T-helper 17 cell (primary cell): ENCODE data around the gene GPC5. TPM values are rescaled to one million over a fixed set of nuclear protein-coding genes. Genes with fewer than 3 reads are reported as not detected.

ENCODE experiments used
- ATAC-seq: fragments of 150-1000 bp; cut with Tn5 transposase; 2 replicates; pipeline ENCODE4 v1.10.0; 2021; ENCODE audit warnings: mild to moderate bottlenecking, moderate library complexity
- DNase-seq, 3 donors: peaks; one replicate each; pipeline versions ENCODE4 v3.0.0 to v3.0.0-alpha.2; 2020 to 2021
- H3K9me3 ChIP-seq: one replicate; pipeline ENCODE4 v1.7.0; 2013; ENCODE audit warnings: low read length, mild to moderate bottlenecking; ENCODE audit not compliant: control insufficient read depth, poor library complexity, severe bottlenecking
- H3K27ac Mint-ChIP-seq: one replicate; pipeline ENCODE4 v1.8.0; 2022; ENCODE audit warnings: mild to moderate bottlenecking, moderate library complexity, mixed read lengths
- H3K27me3 Mint-ChIP-seq: one replicate; pipeline ENCODE4 v1.8.0; 2022; ENCODE audit warnings: mixed read lengths
- H3K36me3 Mint-ChIP-seq: one replicate; pipeline ENCODE4 v1.8.0; 2022; ENCODE audit warnings: low read depth, mixed read lengths
- H3K4me1 Mint-ChIP-seq: one replicate; pipeline ENCODE4 v1.8.0; 2022; ENCODE audit warnings: mild to moderate bottlenecking, mixed read lengths
- H3K4me3 Mint-ChIP-seq: one replicate; pipeline ENCODE4 v1.8.0; 2022; ENCODE audit warnings: mild to moderate bottlenecking, moderate library complexity, mixed read lengths
- total RNA-seq, 4 donors: library from RNA in 2 of 4; stranded (reverse) in 2 of 4; gene quantifications; one replicate each; pipeline ENCODE4 v1.2.3 and lab custom pipeline; 2022 to 2026

The GPC5 gene
- total RNA-seq, 2 donors from 2014 or later = 1.1 TPM; not detected in 1

DNA sequence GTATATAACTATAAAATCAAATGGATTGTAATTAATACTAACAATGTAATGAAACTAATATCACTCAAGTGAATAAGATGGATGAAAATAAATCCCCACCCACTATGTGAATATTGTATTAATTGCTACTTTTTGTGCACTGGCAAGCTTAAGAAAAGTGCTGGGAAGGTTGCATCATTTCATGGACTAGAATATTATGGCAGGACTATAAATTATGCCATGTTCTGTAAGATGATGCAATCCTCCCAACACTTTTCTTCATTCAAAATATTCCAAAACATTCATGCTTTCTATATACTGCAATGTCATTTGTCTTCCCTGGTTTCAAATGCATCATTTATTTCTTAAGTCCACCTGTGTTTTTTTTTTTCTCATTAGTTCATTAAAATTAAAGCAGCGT, 1370.6 kb downstream of the GPC5 start:
- DNase-seq = no peak
- Mint-ChIP-seq H3K36me3 (no peaks in the 10 kb centered on the region), H3K27me3 (no peaks in the 10 kb centered on the region), H3K4me1 (no peaks in the 10 kb centered on the region), H3K27ac (no peak overlapping the region), H3K4me3 (no peak overlapping the region)
- no peaks in the 10 kb centered on the region for H3K9me3 ChIP-seq
- ATAC-seq = no peak

DNA sequence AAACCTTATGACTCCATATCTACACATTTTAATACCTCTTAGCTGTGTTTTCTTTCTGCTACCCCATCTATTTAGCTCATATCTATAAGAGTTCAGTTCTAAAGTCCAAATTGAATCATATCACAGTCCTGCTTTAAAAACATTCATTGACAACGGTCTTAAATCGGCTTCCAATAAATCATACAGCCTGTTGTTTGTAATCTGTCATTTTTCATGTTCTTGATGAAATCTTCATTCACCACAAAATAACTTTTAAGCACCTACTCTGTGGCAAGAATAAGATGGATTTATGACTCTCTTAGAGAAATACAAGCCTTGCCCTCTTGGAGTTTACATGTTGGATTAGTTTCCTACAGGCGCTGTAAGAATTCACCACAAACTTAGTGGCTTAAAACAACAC, 1377.2 kb downstream of the GPC5 start:
- H3K36me3 Mint-ChIP-seq = no peaks in the 10 kb centered on the region
- no peak for ATAC-seq
- H3K9me3 ChIP-seq = no peaks in the 10 kb centered on the region

DNA sequence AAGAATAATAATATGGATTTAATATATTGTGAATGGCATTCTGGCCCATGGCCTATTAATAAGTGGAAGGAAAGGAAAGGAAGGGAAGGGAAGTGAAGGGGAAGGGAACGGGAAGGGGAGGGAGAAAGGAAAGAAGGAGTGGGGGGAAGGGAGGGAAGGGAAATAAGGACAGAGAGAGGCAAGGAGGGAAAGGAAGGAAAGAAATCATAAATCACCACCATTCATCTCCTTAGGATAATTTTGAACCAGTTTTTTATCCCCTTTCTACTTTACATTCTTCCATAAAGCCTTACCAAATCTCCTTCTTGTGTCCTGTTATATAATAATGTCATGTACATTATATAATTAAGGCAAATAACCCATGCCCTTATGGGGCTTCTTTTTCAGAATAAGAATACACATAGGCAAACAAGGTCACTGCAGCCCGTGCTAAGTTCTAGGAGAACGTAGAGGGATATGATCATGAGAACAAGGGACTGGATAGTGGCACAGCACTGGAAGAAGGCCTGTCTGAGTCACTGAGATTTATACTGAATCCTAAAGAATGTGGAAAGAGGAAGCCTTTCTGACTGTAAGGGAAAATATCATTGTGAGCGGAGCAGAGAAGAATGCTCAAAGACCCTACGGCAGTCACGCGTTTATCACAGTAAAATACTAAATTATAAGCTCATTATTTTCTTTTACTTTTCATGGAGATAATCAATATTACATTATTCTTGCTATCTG, 1383.7 kb downstream of the GPC5 start:
- H3K9me3 ChIP-seq = no peaks in the 10 kb centered on the region
- DNase-seq (no peak), ATAC-seq (no peak)
- Mint-ChIP-seq H3K4me1 (no peaks in the 10 kb centered on the region), H3K4me3 (no peak overlapping the region), H3K27ac (no peak overlapping the region), H3K27me3 (no peaks in the 10 kb centered on the region), H3K36me3 (no peaks in the 10 kb centered on the region)

More for the DNA sequence above, 1377.2 kb downstream of the GPC5 start:
- no peaks in the 10 kb centered on the region for H3K27me3 Mint-ChIP-seq
- H3K4me1 Mint-ChIP-seq = no peaks in the 10 kb centered on the region
- H3K4me3 Mint-ChIP-seq = no peak overlapping the region
- H3K27ac Mint-ChIP-seq = no peak overlapping the region
- DNase-seq = no peak

DNA sequence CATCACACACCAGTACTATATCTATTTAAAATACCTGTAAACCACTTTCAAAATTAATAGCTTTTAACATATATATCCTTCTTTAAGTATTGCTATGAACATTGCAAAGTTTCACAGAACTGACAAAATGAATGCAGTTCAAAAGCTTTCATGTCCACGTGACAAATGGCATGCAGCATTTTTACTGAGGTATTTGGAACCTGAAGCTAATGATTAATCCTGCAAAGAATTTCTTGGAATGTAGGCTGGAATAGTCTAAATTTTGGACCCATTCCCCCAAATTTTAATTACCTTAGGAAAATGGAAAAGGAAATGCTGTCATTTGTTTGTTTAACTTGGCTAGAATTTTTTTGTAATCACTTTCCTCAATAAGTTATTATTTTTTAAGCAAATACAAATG, 1404.4 kb downstream of the GPC5 start:
- no peaks in the 10 kb centered on the region for H3K4me1 Mint-ChIP-seq
- no peaks in the 10 kb centered on the region for H3K27me3 Mint-ChIP-seq
- DNase-seq = no peak
- no peaks in the 10 kb centered on the region for H3K36me3 Mint-ChIP-seq
- no peak overlapping the region for H3K27ac Mint-ChIP-seq
- ATAC-seq = no peak
- H3K4me3 Mint-ChIP-seq = no peak overlapping the region
- no peaks in the 10 kb centered on the region for H3K9me3 ChIP-seq

DNA sequence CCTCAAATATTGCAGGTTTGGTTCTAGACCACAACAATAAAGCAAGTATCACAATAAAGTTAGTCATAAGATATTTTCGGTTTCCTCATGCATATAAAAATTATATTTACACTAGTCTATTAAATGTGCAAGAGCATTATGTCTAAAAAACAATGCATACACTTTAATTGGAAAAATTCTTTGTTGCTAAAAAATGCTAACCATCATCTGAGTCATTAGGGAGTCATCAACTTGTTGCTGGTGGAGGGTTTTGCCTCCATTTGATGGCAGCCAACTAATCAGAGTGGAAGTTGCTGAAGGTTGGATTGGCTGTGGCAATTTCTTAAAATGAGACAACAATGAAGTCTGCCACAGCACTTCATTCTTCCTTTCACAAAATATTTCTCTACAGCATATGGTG, 1405.9 kb downstream of the GPC5 start:
- DNase-seq (no peak), ATAC-seq (no peak)
- no peak overlapping the region for H3K27ac Mint-ChIP-seq
- no peaks in the 10 kb centered on the region for H3K27me3 Mint-ChIP-seq
- H3K36me3 Mint-ChIP-seq = no peaks in the 10 kb centered on the region
- H3K9me3 ChIP-seq = no peaks in the 10 kb centered on the region
- no peak overlapping the region for H3K4me3 Mint-ChIP-seq
- H3K4me1 Mint-ChIP-seq = no peaks in the 10 kb centered on the region

DNA sequence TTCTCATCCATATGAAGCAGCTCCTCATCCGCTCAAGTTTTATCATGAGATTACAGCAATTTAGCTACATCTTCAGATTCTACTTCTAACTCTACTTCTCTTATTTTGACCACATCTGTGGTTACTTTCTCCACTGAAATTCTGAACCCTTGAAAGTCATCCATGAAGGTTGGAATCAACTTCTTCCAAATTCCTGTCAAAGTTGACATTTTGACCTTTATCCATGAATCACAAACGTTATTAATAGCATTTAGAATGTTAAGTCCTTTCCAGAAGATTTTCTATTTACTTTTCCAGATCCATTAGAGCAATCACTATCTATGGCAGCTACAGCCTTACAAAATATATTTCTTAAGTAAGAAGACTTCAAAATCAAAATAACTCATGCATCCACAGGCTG, 1406.5 kb downstream of the GPC5 start:
- Mint-ChIP-seq H3K36me3 (no peaks in the 10 kb centered on the region), H3K4me3 (no peak overlapping the region), H3K27me3 (no peaks in the 10 kb centered on the region), H3K4me1 (no peaks in the 10 kb centered on the region), H3K27ac (no peak overlapping the region)
- DNase-seq = no peak
- H3K9me3 ChIP-seq = no peaks in the 10 kb centered on the region
- no peak for ATAC-seq

DNA sequence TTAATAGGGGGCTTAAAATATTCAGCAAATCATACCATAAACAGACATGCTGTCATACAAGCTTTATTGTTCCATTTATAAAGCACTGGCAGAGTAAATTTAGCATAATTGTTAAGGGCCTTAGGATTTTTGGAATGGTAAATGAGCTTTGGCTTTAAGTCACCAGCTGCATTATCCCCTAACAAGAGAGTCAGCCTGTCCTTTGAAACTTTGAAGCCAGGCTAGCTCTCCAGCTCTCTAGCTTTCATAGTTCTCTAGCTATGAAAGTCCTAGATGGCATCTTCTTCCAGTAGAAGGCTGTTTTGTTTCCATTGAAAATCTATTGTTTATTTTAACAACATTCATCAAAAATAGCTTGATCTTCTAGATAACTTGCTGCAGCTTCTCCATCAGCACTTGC, 1407.3 kb downstream of the GPC5 start:
- DNase-seq = no peak
- ATAC-seq = no peak
- H3K9me3 ChIP-seq = no peaks in the 10 kb centered on the region
- no peaks in the 10 kb centered on the region for H3K27me3 Mint-ChIP-seq
- H3K27ac Mint-ChIP-seq = peak overlapping the region; percentile 74
- peak overlapping the region; percentile 79 for H3K4me3 Mint-ChIP-seq
- no peaks in the 10 kb centered on the region for H3K4me1 Mint-ChIP-seq
- H3K36me3 Mint-ChIP-seq = no peaks in the 10 kb centered on the region

DNA sequence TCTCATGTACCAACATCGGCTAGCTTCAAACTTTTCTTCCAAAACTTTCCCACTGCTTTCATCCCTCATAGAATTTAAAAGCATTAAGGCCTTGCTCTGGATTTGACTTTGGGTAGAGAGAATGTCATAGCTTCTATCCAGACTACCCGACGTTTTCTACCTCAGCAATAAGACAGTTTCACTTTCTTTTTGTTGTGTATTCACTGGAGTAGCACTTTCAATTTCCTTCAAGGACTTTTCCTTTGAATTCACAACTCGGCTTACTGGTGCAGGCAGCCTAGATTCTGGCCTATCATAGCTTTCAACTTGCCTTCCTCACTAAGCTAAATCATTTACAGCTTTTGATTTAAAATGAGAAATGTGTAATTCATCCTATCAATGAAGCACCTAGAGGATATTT, 1407.8 kb downstream of the GPC5 start:
- Mint-ChIP-seq H3K36me3 (no peaks in the 10 kb centered on the region), H3K4me3 (peak overlapping the region; percentile 79), H3K27ac (peak overlapping the region; percentile 74), H3K4me1 (no peaks in the 10 kb centered on the region), H3K27me3 (no peaks in the 10 kb centered on the region)
- no peaks in the 10 kb centered on the region for H3K9me3 ChIP-seq
- DNase-seq = no peak
- ATAC-seq = peak; percentile 33

DNA sequence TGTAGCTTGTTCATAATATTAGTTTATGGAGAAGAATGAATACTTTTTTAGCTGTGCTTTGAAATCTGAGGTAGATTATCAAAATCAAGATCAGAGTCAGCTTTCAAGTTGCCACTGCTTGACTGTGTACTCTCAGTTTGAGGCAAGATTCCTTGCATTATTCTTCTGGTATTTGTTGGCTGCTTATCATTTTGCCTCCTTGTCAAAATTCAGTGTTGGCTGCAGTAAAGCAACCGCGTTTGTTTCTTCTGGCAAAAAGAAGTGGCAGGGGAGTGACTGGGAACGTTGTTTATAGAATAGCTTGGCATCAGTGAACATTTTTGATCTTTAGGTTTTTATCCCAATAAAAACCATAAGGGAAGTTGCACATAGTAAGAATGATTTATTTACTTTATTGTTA, 1408.9 kb downstream of the GPC5 start:
- H3K4me1 Mint-ChIP-seq = no peaks in the 10 kb centered on the region
- ATAC-seq (no peak), DNase-seq (no peak)
- H3K9me3 ChIP-seq = no peaks in the 10 kb centered on the region
- no peaks in the 10 kb centered on the region for H3K27me3 Mint-ChIP-seq
- H3K36me3 Mint-ChIP-seq = no peaks in the 10 kb centered on the region
- H3K4me3 Mint-ChIP-seq = no peak overlapping the region
- H3K27ac Mint-ChIP-seq = no peak overlapping the region

DNA sequence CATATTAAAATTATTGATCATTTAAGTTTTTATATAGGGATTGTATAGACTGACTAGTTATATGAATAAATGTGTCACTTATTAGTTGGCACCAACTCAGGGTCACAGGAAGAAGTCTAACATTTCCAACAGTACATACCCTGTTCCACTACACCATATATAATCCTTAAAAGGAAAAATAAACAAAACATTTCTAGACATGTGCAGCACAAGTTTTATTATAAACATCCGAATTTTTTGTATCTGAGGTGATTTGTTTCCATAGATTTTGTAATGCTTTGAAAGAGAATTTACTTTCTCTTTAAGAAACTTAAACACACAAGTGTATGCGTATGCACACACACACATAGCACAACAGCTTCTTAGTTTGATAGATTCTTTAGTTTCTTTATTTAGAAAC, 1409.5 kb downstream of the GPC5 start:
- no peaks in the 10 kb centered on the region for H3K4me1 Mint-ChIP-seq
- DNase-seq (no peak), ATAC-seq (no peak)
- no peak overlapping the region for H3K27ac Mint-ChIP-seq
- no peak overlapping the region for H3K4me3 Mint-ChIP-seq
- H3K9me3 ChIP-seq = no peaks in the 10 kb centered on the region
- H3K27me3 Mint-ChIP-seq = no peaks in the 10 kb centered on the region
- H3K36me3 Mint-ChIP-seq = no peaks in the 10 kb centered on the region

DNA sequence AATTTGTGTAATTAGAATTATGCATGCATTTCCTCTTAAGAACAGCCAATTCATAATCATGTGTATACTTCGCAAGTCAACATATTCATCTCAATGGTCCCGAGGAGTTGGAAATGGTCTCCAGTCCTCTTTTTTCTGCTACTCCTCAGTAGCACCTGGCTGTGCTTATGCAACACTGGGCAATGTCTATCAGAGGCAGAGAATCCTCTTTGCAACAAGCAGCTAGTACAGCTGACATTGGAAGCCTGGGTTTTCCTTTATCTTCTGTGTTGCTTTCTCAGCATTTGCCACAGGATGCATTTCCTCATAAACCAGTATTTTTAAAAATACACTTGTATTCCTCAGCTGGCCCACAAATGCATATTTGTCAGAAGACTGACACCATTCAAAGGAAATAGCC, 1422.9 kb downstream of the GPC5 start:
- H3K9me3 ChIP-seq = peaks cover 3% of the 10 kb centered on the region
- Mint-ChIP-seq H3K4me1 (no peaks in the 10 kb centered on the region), H3K4me3 (no peak overlapping the region), H3K36me3 (no peaks in the 10 kb centered on the region), H3K27me3 (no peaks in the 10 kb centered on the region), H3K27ac (no peak overlapping the region)
- ATAC-seq (no peak), DNase-seq (no peak)

DNA sequence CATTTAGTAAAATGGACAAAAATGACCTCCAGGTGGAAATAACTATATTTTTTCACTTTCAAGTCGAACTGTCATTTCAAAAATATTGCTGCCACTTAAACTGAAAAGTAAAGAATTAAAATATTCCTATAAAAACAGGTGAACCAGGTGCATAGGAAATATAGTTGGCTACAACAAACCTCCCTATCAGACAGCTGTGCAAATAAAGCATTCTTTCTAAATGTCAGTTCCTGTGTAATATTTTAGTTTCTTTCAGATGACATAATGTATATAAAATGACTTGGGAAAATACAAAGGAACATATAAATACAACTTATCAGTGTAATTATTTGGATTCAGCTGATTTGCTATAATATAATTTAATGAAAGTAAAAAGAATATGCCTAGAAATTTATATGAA, 1424.6 kb downstream of the GPC5 start:
- no peak for DNase-seq
- H3K9me3 ChIP-seq = peaks cover 3% of the 10 kb centered on the region
- Mint-ChIP-seq H3K27me3 (no peaks in the 10 kb centered on the region), H3K27ac (no peak overlapping the region), H3K4me3 (no peak overlapping the region), H3K4me1 (no peaks in the 10 kb centered on the region), H3K36me3 (no peaks in the 10 kb centered on the region)
- no peak for ATAC-seq

DNA sequence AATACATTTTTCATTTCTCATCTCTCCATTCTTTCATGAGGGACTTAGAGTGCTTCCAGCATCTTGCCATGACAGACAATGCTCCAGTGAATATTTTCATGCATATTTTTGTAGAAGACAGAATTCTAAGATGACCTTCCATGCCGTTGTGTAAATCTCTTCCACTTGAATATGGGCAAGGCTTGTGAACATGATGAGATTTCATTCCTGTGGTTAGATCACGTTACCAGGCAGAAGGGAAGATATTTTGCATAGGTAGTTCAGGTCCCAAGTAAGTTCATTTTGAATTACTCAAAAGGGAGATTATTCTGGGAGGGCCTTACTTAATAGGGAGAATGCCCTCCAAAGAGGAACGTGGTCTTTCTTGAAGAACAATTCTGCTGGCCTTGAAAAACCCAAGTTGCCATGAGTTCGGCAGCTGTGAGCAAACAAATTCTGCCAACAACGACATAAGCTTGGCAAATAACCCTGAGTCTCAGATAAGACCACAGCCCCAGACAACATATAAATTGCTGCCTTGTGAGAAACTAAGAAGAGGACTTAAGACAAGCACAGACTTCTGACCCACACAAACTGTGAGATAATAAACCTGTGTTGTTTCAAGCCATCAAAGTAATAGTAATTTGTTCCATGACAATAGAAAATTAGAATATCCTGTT, 1427.6 kb downstream of the GPC5 start:
- Mint-ChIP-seq H3K36me3 (no peaks in the 10 kb centered on the region), H3K4me3 (no peak overlapping the region), H3K4me1 (no peaks in the 10 kb centered on the region), H3K27me3 (no peaks in the 10 kb centered on the region), H3K27ac (peak overlapping the region; percentile 42)
- peaks cover 3% of the 10 kb centered on the region for H3K9me3 ChIP-seq
- ATAC-seq (no peak), DNase-seq (no peak)

DNA sequence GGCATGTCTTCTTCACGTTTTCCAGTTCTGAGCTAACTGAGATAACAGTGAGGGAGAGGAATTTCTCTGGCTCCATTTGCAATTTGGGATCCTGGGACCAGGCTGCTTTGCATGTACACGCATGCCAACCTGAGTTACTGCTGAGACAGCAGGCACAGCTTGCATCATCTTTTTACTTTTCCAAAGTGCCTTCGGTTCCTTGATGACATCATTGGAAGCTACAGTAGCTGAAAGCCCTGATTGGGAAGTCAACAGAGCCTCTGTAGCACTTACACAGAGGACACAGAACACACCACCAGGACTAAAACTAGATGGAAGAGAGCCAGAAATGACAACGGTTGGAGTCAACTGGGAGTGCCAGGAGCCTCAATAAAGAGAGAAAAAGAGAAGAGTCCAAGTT, 1429.1 kb downstream of the GPC5 start:
- ATAC-seq (no peak), DNase-seq (no peak)
- Mint-ChIP-seq H3K27me3 (no peaks in the 10 kb centered on the region), H3K4me3 (no peak overlapping the region), H3K27ac (no peak overlapping the region), H3K36me3 (no peaks in the 10 kb centered on the region), H3K4me1 (no peaks in the 10 kb centered on the region)
- H3K9me3 ChIP-seq = no peaks in the 10 kb centered on the region
